Peyer's patch (tissue), 4 donors: ENCODE results near the gene NEAT1. TPM values are rescaled to one million over a fixed set of nuclear protein-coding genes. Genes with fewer than 3 reads are reported as not detected.
A peak's percentile ranks its signal among the peaks of the same experiment; 100 is the strongest.
"Not testable (repeated sequence)": the region's sequence is repeated elsewhere in the genome, so short reads cannot be mapped to it uniquely, and the experiment has no call there.

Experiments used
- DNase-seq, 3 donors: peaks; one replicate each; pipeline ENCODE4 v3.0.0-alpha.2; 2017 to 2019
- H3K27ac ChIP-seq, 4 donors: fragments of 200-600 bp; sonication (generic); one replicate each; pipeline ENCODE4 v1.5.1; 2016 to 2019
- H3K27me3 ChIP-seq, 2 donors: fragments of 200-600 bp; sonication (generic); one replicate each; pipeline ENCODE4 v1.5.1; 2019
- H3K36me3 ChIP-seq, 3 donors: fragments of 200-600 bp; sonication (generic); one replicate each; pipeline ENCODE4 v1.5.1; 2016 to 2019
- H3K4me1 ChIP-seq, 4 donors: fragments of 200-600 bp; sonication (generic); one replicate each; pipeline ENCODE4 v1.5.1; 2016 to 2019
- H3K4me3 ChIP-seq, 4 donors: fragments of 200-600 bp; sonication (generic); 1 replicate in 3 of 4; 2 replicates in 1 of 4; pipeline ENCODE4 v1.5.1; 2016 to 2019; ENCODE audit warnings: mild to moderate bottlenecking in 1 of 4
- H3K9me3 ChIP-seq, 4 donors: fragments of 200-600 bp; sonication (generic); one replicate each; pipeline ENCODE4 v1.5.1; 2016 to 2019; ENCODE audit warnings: mild to moderate bottlenecking in 1 of 4
- POLR2A ChIP-seq, 2 donors: fragments of 450-650 bp; IDR thresholded peaks; one replicate each; pipeline ENCODE4 v1.5.1; 2017; ENCODE audit warnings: antibody characterized with exemption in 2 of 2, mild to moderate bottlenecking in 2 of 2, moderate library complexity in 2 of 2
- total RNA-seq, 4 donors: library from RNA; depleted of rRNA; stranded (reverse); fragments of >200 nt; gene quantifications; one replicate each; pipeline ENCODE4 v1.1.0, GENCODE V29; 2016
- TF ChIP-seq, protein P1 (sequence below), 6 experiments: fragments of 450-650 bp in 4 of 6; fragments of 200-600 bp in 2 of 6; sonication (generic) in 1 of 6; IDR thresholded peaks; one replicate each; pipeline ENCODE4 v1.5.1; 2017 to 2019; ENCODE audit warnings: antibody characterized with exemption in 6 of 6, mild to moderate bottlenecking in 3 of 6, moderate library complexity in 1 of 6

The NEAT1 gene
- total RNA-seq, 4 donors from 2014 or later: 705 to 1,411 (median 1,064) TPM

DNA sequence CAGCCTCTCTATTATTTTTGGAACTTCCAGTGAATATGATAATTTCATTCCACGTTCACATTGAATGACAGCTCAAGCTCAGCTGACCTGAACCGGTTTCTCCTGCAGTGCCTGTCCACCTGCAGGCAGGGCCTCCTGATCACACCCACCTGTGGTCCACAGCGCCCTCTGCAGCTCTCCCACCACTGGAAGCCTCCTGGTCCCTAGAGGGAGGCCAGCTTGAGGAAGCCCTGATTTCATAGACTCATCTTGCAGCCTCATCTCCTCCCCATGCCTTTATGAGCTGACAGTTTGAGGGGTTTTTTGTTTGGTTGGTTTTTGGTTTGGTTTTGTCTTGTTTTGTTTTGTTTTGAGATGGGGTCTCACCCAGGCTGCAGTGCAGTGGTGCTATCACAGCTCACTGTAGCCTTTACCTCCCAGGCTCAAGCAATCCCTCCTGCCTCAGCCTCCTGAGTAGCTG is 46.3 kb downstream of the NEAT1 start:
- Histone ChIP-seq H3K4me1 (peaks cover 0 to 14% (median 11%) of the 10 kb centered on the region in 4 donors), H3K36me3 (no peaks in the 10 kb centered on the region), H3K9me3 (no peaks in the 10 kb centered on the region), H3K27me3 (no peaks in the 10 kb centered on the region), H3K27ac (peak overlapping the region in 2 of 4 donors; percentile 17 to 72), H3K4me3 (no peak overlapping the region)
- peak; percentile 79 to 94 (median 89) for DNase-seq
- TF ChIP-seq, protein P1, sequence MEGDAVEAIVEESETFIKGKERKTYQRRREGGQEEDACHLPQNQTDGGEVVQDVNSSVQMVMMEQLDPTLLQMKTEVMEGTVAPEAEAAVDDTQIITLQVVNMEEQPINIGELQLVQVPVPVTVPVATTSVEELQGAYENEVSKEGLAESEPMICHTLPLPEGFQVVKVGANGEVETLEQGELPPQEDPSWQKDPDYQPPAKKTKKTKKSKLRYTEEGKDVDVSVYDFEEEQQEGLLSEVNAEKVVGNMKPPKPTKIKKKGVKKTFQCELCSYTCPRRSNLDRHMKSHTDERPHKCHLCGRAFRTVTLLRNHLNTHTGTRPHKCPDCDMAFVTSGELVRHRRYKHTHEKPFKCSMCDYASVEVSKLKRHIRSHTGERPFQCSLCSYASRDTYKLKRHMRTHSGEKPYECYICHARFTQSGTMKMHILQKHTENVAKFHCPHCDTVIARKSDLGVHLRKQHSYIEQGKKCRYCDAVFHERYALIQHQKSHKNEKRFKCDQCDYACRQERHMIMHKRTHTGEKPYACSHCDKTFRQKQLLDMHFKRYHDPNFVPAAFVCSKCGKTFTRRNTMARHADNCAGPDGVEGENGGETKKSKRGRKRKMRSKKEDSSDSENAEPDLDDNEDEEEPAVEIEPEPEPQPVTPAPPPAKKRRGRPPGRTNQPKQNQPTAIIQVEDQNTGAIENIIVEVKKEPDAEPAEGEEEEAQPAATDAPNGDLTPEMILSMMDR (IDR thresholded peaks at IDR 0.05): peak; percentile 38 to 90 (median 70)
- TF ChIP-seq POLR2A (IDR thresholded peaks at IDR 0.05): no peak

DNA sequence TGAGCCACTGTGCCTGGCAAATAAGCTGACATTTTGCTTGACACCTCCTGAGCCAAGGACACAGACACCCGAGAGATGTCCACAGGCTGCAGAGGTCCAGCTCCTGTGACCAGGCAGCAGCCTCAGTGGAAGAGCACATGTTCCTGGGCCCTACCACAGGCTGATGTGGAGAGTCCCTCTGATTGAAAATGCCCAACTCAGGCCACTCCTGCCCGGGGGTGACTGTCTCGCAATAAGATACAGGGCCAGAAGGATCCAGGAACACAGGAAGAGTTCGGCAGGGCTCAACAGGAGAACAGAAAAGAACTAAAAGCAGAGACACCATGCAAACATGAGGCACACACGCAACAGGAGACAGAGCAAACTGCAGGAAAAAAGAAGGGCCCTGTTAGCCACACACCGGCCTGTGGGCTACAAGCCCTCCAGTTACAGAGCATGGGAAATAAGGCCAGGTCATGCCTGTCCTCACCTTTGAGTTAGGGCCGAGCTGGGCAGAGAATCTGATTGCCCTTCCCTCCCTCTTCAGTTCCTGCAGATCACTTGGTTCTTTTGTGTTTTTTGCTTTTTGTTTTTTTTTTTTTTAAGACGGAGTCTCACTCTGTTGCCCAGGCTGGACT is 47.9 kb downstream of the NEAT1 start:
- TF ChIP-seq POLR2A (IDR thresholded peaks at IDR 0.05): no peak
- TF ChIP-seq, protein P1 (IDR thresholded peaks at IDR 0.05): no peak
- H3K27ac ChIP-seq: peak overlapping the region; percentile 84 to 95 (median 90)
- no peak overlapping the region for H3K4me3 ChIP-seq
- no peaks in the 10 kb centered on the region for H3K27me3 ChIP-seq
- no peaks in the 10 kb centered on the region for H3K9me3 ChIP-seq
- DNase-seq: no peak
- peaks cover 0 to 18% (median 11%) of the 10 kb centered on the region in 4 donors for H3K4me1 ChIP-seq
- no peaks in the 10 kb centered on the region for H3K36me3 ChIP-seq

DNA sequence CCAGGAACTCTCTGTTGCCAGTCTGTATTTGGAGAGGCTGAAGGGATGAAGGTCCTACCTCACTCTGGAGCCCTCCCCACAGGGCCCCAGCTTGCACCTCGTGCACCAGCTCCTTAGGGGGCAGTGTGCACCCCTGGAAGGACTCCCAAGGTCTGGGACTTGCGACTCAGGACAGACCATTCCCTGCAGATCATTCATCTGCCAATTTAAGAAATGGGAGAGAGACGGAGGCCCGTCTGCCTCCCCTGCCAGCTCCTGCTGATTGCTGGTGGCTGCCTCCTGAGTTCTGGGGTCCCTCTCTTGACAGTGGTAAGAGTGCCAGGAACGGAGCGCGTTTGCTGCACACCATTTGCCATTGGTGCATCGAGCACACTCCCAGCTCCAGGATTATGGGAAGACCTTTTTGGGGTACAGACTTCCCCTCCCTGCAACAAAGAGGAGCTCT is 48.9 kb downstream of the NEAT1 start:
- no peak for TF ChIP-seq POLR2A (IDR thresholded peaks at IDR 0.05)
- TF ChIP-seq, protein P1 (IDR thresholded peaks at IDR 0.05): peak in 5 of 6 experiments; percentile 27 to 62 (median 52)
- no peaks in the 10 kb centered on the region for H3K36me3 ChIP-seq
- H3K27me3 ChIP-seq: no peaks in the 10 kb centered on the region
- no peaks in the 10 kb centered on the region for H3K9me3 ChIP-seq
- peak overlapping the region; percentile 84 to 95 (median 90) for H3K27ac ChIP-seq
- peak in 2 of 3 donors; percentile 76 to 83 for DNase-seq
- peak overlapping the region in 3 of 4 donors; percentile 18 to 24 (median 24) for H3K4me3 ChIP-seq
- peaks cover 0 to 28% (median 11%) of the 10 kb centered on the region in 4 donors for H3K4me1 ChIP-seq

DNA sequence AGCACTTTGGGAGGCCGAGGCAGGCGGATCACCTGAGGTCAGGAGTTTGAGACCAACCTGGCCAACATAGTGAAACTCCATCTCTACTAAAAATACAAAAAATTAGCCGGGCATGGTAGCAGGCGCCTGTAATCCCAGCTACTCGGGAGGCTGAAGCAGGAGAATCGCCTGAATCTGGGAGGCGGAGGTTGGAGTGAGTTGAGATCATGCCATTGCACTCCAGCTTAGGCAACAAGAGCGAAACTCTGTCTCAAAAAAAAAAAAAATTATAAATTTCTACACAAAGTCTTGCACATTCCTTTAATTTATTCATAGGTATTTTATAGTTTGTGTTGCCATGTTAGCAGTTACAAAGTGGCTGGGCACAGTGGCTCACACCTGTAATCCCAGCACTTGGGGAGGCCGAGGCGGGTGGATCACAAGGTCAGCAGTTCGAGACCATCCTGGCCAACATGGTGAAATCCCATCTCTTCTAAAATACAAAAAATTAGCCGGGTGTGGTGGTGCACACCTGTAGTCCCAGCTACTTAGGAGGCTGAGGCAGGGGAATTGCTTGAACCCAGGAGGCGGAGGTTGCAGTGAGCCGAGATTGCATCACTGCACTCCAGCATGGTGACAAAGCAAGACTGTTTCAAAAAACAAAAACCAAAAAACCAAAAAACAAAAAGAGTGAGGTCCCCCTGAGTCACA is 50.1 kb downstream of the NEAT1 start:
- Histone ChIP-seq H3K4me3 (peak overlapping the region in 1 of 4 donors; percentile 28), H3K4me1 (peaks cover 0 to 30% (median 11%) of the 10 kb centered on the region in 4 donors), H3K27ac (peak overlapping the region; percentile 84 to 95 (median 90))
- not testable (repeated sequence) for H3K27me3 ChIP-seq, H3K36me3 ChIP-seq, H3K9me3 ChIP-seq, DNase-seq

DNA sequence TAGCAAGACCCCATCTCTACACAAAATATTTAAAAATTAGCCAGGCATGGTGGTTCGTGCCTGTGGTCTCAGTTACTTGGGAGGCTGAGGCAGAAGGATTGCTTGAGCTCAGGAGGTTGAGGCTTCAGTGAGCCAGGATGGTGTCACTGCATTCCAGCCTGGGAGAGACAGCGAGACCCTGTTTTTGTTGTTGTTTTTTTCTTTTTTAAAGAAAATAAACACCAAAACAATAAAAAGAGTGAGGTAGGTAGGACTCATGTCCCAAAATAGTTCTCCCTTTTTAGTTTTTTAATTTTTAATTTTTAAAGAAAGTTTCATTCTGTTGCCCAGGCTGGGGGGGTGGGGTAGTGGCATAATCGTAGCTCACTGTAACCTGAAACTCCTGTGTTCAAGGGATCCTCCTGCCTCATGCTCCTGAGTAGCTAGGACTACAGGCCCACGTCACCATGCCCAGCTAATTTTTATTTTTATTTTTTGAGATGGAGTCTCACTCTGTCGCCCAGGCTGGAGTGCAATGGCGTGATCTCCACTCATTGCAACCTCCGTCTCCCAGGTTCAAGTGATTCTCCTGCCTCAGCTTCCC is 50.8 kb downstream of the NEAT1 start:
- Histone ChIP-seq H3K27ac (peak overlapping the region; percentile 84 to 95 (median 90)), H3K4me1 (peaks cover 0 to 36% (median 11%) of the 10 kb centered on the region in 4 donors), H3K36me3 (no peaks in the 10 kb centered on the region), H3K4me3 (no peak overlapping the region), H3K27me3 (no peaks in the 10 kb centered on the region), H3K9me3 (no peaks in the 10 kb centered on the region)
- no peak for DNase-seq
- TF ChIP-seq, protein P1 (IDR thresholded peaks at IDR 0.05): no peak
- no peak for TF ChIP-seq POLR2A (IDR thresholded peaks at IDR 0.05)
